ENCODE data around the gene AP3D1. TPM values are rescaled to one million over a fixed set of nuclear protein-coding genes. Genes with fewer than 3 reads are reported as not detected.

The AP3D1 gene
- total and polyA plus RNA-seq, 12 donors, result 51.3 to 193 (median 121) TPM

DNA sequence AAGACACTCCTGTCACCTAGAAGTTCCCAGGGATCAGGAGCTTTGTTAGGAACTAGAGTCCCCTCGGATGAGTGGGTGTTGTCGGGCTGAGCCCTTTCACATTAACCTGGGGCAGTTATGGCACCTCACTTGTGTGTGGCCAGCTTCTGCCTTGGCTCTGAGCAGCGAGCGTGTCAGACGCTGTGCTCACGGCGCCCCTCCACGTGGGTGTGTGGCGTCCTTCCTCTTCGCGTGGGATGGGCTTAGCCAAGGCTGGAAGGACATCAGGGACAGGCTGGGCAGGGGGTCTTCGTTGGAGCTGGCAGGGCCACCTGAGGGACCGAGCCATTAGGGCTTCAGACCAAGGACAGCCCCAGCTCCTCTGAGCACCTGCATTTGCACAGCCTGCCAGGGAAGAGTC lies 35.8 kb upstream of the AP3D1 start:
- 81 to 100% (median 87%) methylated on average over 1 to 13 of the region's 13 CpGs for WGBS, 4 donors
- H3K27ac ChIP-seq, result peak overlapping the region in 2 of 5 donors; percentile 30 to 79
- no peaks in the 10 kb centered on the region for H3K27me3 ChIP-seq
- peaks cover 0 to 53% of the 10 kb centered on the region in 2 donors for H3K36me3 ChIP-seq (replicated peaks in 1 of 2)
- H3K4me3 ChIP-seq, result no peak overlapping the region
- intact Hi-C loops (cut with DNase I), result no loop called here
- H3K4me1 ChIP-seq (replicated peaks in 1 of 2), result peaks cover 4 to 12% of the 10 kb centered on the region in 2 donors
- no peak for DNase-seq
- TF ChIP-seq CTCF (IDR thresholded peaks at IDR 0.05) (no peak), POLR2A (IDR thresholded peaks at IDR 0.05) (no peak)
- no peaks in the 10 kb centered on the region for H3K9me3 ChIP-seq (replicated peaks in 1 of 3)

- no peak overlapping the region for H3K4me3 ChIP-seq
- peaks cover 4 to 12% of the 10 kb centered on the region in 2 donors for H3K4me1 ChIP-seq (replicated peaks in 1 of 2)
- peak in 5 of 7 donors; percentile 47 to 81 (median 57) for DNase-seq
- TF ChIP-seq POLR2A (IDR thresholded peaks at IDR 0.05), result no peak
- TF ChIP-seq CTCF (IDR thresholded peaks at IDR 0.05), result no peak
- peak overlapping the region in 2 of 5 donors; percentile 30 to 79 for H3K27ac ChIP-seq
- 68 to 82% (median 75%) methylated on average over 19 to 28 of the region's 28 CpGs for WGBS, 4 donors
- peaks cover 0 to 48% of the 10 kb centered on the region in 2 donors for H3K36me3 ChIP-seq (replicated peaks in 1 of 2)
- H3K9me3 ChIP-seq (replicated peaks in 1 of 3), result no peaks in the 10 kb centered on the region
- intact Hi-C loops (cut with DNase I), result no loop called here
- no peaks in the 10 kb centered on the region for H3K27me3 ChIP-seq
Observed at GRCh38 chr19:2186071-2186846, 34.9 kb upstream of the AP3D1 start.

- no peak overlapping the region for H3K4me3 ChIP-seq
- TF ChIP-seq CTCF (IDR thresholded peaks at IDR 0.05) (no peak), POLR2A (IDR thresholded peaks at IDR 0.05) (no peak)
- peaks cover 0 to 45% of the 10 kb centered on the region in 2 donors for H3K36me3 ChIP-seq (replicated peaks in 1 of 2)
- H3K27me3 ChIP-seq, result no peaks in the 10 kb centered on the region
- no peak for DNase-seq
- H3K27ac ChIP-seq, result peak overlapping the region in 1 of 5 donors; percentile 38
- H3K4me1 ChIP-seq (replicated peaks in 1 of 2), result peaks cover 4 to 12% of the 10 kb centered on the region in 2 donors
- no peaks in the 10 kb centered on the region for H3K9me3 ChIP-seq (replicated peaks in 1 of 3)
- intact Hi-C loops (cut with DNase I), result no loop called here
- 71 to 84% (median 78%) methylated on average over 11 of the region's 11 CpGs for WGBS, 4 donors
Observed at GRCh38 chr19:2185734-2186070, 34.3 kb upstream of the AP3D1 start.

- intact Hi-C loops (cut with DNase I), result no loop called here
- H3K36me3 ChIP-seq (replicated peaks in 1 of 2), result peaks cover 0 to 37% of the 10 kb centered on the region in 2 donors
- H3K27ac ChIP-seq, result no peak overlapping the region
- H3K4me1 ChIP-seq (replicated peaks in 1 of 2), result peaks cover 4 to 12% of the 10 kb centered on the region in 2 donors
- H3K9me3 ChIP-seq (replicated peaks in 1 of 3), result no peaks in the 10 kb centered on the region
- WGBS, 4 donors, result 90 to 95% (median 94%) methylated on average over 14 to 22 of the region's 22 CpGs
- no peak overlapping the region for H3K4me3 ChIP-seq
- DNase-seq, result no peak
- H3K27me3 ChIP-seq, result no peaks in the 10 kb centered on the region
- TF ChIP-seq POLR2A (IDR thresholded peaks at IDR 0.05) (no peak), CTCF (IDR thresholded peaks at IDR 0.05) (no peak)
Observed at GRCh38 chr19:2184422-2184975, 33.1 kb upstream of the AP3D1 start.
